CD4-positive, alpha-beta T cell treated with Interleukin-4 for 4 hours (primary cell): ENCODE measurements around the gene SHISA7.

Experiments
- DNase-seq: peaks from one replicate; pipeline ENCODE4 v3.0.0-alpha.2; 2020

The SHISA7 gene

GRCh38 chr19:55443045-55443823, at the start of gene SHISA7:
TSS of gene SHISA7 (minus strand) at chr19:55443300. CDS start at chr19:55442863, 437 bp downstream.
- no peak for DNase-seq

- DNase-seq: no peak
Observed at GRCh38 chr19:55492362-55492944, 49.4 kb upstream of the SHISA7 start.

- DNase-seq: no peak
Observed at GRCh38 chr19:55491546-55492360, 48.7 kb upstream of the SHISA7 start.

GRCh38 chr19:55490478-55491432, 47.7 kb upstream of the SHISA7 start:
- DNase-seq: no peak

- DNase-seq: no peak
Observed at GRCh38 chr19:55489711-55490477, 46.8 kb upstream of the SHISA7 start.

GRCh38 chr19:55488986-55489710, 46.0 kb upstream of the SHISA7 start:
- no peak for DNase-seq

- no peak for DNase-seq
Observed at GRCh38 chr19:55487924-55488687, 45.0 kb upstream of the SHISA7 start, which contains the start of gene SSC5D. TSS of gene SSC5D (plus strand) at chr19:55488436. CDS start at chr19:55488590, 154 bp downstream.

- DNase-seq: no peak
Observed at GRCh38 chr19:55486971-55487923, 44.1 kb upstream of the SHISA7 start.

GRCh38 chr19:55486043-55486970, 43.2 kb upstream of the SHISA7 start:
- no peak for DNase-seq

GRCh38 chr19:55485439-55486011, 42.4 kb upstream of the SHISA7 start:
- no peak for DNase-seq

- peak; percentile 37 for DNase-seq
Observed at GRCh38 chr19:55484593-55485438, 41.7 kb upstream of the SHISA7 start, which contains the start of gene NAT14. TSS of gene NAT14 (plus strand) at chr19:55485188. CDS start at chr19:55485709, 521 bp downstream.

GRCh38 chr19:55483706-55484592, 40.8 kb upstream of the SHISA7 start:
- DNase-seq: no peak

GRCh38 chr19:55482967-55483705, 40.0 kb upstream of the SHISA7 start:
- DNase-seq: no peak
